Skeletal muscle cell (primary cell): ENCODE data around the gene ARHGAP29.

Experiments
- DNase-seq: peaks from one replicate; pipeline ENCODE4 v3.0.0-alpha.2; 2010; ENCODE audit warnings: low read depth
- H3K4me3 ChIP-seq: 2 replicates; pipeline ENCODE4 v1.5.1; 2011; ENCODE audit warnings: low read depth, mild to moderate bottlenecking, control low read depth, low read length, moderate library complexity

The ARHGAP29 gene

DNA sequence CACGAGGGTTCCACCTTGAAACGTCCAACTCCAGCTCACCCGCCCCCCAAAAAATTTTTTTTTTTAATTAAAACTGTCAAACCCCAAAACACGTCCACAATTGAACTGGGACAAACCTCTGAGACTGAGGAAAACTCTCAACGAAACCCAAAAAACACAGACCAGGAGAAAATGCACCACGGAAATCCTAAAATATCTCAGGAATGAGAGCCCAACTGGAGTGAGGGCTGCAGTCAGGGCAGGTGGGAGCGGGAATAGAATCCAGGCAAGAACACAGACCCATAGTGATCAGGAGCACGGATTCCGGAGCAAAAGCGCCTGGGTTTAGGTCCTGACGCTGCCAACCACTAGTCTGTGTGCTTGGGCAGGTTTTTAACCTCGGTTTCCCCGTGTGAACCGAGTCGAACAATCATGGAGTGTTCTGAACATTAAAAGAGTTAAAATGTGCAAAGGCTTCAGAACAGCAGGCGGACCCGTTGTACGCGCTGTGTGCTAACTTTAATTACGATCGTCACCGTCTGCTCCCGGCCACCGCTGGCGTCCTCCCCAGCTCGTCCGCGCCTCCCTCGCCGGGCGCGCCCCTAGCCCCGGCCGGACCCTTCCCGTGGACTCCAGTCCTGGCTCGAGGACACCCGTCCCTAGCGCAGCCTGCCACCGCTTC is 624 bp downstream of the ARHGAP29 start:
- no peak for DNase-seq
- peak overlapping the region; percentile 90 for H3K4me3 ChIP-seq

- H3K4me3 ChIP-seq = peak overlapping the region; percentile 90
- DNase-seq = no peak
Measured at GRCh38 chr1:94236013-94236491, 1.3 kb downstream of the ARHGAP29 start.

- peak overlapping the region; percentile 90 for H3K4me3 ChIP-seq
- no peak for DNase-seq
Measured at GRCh38 chr1:94235189-94236012, 2.0 kb downstream of the ARHGAP29 start.

- peak overlapping the region; percentile 90 for H3K4me3 ChIP-seq
- DNase-seq = no peak
Measured at GRCh38 chr1:94234615-94235014, 2.8 kb downstream of the ARHGAP29 start.

DNA sequence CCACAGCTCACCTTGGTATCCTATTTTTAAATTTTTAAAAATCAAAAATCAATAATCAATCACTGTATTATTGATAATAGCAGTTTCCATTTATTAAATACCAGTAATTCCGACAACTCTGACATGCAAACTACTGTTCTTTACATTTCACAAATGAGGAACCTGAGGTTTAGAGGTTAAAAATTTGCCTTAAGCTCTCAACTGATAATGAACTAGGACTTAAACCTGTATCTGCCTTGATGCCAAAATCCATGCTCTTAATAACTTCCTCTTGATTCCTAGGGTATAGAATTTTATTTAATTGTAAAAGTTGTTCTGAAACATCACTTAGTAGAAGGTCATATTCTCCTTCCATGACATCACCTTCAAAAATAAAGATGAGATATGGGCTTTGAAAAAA is 5.6 kb downstream of the ARHGAP29 start:
- H3K4me3 ChIP-seq = no peak overlapping the region
- DNase-seq = no peak

DNA sequence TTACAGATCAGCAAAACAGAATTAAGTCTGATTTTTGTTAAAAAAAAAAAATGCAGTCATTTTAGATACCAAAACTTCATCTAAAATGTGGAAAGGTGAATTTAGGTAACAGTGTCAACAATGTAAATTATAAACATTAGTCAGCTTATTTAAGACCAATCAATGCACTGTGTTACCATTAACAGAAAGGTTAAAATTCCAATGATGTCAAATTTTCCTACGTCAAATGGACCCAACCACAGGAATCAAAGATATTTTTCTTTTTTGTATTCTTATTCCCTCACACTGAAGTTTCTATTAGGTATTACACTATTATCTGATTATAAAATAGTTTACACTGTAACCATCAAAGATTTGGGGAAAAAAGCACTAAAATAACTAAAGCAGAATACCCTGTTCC is 6.5 kb downstream of the ARHGAP29 start:
- no peak for DNase-seq
- H3K4me3 ChIP-seq = no peak overlapping the region

DNA sequence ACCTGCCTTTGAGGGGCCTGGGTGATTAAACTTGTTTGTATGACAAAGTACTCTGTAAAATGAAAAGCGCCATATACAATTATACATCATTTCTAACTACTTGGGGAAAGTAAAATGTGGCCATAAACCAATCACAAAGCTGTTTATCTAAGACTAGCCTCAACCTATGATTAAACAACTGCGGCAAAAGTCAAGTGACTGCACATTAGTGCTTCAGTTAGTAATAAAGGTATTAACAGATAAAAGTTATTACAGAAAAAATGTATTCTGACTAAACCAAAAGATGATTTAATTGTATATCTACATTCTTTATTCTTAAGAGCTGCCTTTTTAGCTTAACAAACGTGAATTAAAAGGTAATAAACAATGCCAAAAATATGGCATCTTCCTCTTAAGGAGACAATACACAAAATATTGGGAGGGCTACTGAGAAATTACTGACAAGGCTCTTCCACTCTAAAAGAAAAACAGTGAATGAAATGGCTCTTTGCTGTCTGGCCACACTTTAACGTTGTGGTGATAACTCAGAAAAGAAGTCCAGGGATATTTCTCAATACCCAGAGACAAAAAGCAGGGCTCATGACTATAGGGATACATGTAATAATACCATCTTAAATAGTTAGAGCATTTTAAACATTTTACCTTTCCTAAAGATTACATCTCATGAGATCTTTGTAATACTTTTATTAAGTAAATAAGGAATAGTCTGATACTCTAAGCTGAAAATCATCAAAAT is 8.6 kb downstream of the ARHGAP29 start:
- no peak for DNase-seq
- no peak overlapping the region for H3K4me3 ChIP-seq

DNA sequence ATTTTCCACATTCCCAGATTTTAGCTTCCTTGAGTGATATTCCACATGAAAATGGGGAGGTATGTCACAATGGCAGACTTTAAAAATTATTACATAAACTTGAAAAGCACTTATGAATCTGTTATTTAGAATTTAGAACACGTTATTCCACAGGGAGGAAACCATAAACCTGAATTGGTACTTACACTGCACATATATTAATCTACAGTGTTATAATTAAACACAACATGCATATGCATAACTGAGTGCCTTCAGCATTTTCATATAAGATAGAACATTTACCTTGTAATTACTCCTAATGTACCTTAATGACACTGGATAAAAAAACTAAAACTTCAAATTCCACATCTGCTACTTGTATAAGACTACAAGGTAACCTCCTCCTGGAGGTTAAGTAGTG is 9.8 kb downstream of the ARHGAP29 start:
- no peak for DNase-seq
- no peak overlapping the region for H3K4me3 ChIP-seq

DNA sequence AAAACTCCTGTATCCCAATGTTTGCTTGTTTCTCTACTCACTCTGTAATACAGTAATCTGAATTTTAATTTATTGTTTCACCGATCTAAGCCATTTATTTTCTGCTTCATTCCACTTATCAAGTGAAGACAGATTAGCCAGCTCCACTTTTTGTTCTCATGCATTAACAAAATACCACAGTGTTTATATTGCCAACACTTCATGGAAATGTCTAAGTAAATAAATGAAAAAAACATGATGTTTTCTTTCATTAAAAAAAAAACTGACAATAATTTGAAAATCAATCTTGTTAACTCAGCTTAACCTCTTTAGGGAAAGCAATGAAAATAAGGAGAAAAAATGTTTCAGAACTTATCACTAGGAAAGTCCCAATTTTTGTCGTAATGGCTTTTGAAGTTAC is 11.5 kb downstream of the ARHGAP29 start:
- no peak overlapping the region for H3K4me3 ChIP-seq
- no peak for DNase-seq

GRCh38 chr1:94218332-94218731 is 19.1 kb downstream of the ARHGAP29 start:
- DNase-seq = no peak
- no peak overlapping the region for H3K4me3 ChIP-seq

GRCh38 chr1:94215955-94216354 is 21.4 kb downstream of the ARHGAP29 start:
- no peak overlapping the region for H3K4me3 ChIP-seq
- DNase-seq = no peak

DNA sequence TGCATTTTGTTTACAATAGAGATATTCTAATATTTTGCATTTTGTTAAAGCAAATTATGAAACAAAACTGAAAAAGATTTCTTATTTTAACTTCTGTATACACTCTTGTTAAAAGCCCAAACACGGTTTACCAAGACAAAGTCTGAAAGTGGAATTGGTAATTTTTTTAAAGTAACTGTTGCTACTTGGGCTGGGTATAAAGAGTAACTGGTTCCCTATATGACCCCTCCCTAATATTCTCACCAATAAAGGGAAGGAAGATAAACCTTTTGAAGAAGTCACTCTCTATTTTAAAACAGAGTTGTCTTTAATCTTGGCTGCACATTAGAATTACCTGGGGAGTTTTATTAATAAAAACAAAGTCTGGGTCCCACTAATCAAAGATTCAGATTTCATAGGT is 27.4 kb downstream of the ARHGAP29 start:
- no peak overlapping the region for H3K4me3 ChIP-seq
- no peak for DNase-seq

GRCh38 chr1:94209425-94209824 is 28.0 kb downstream of the ARHGAP29 start:
- H3K4me3 ChIP-seq = no peak overlapping the region
- DNase-seq = peak; percentile 14

GRCh38 chr1:94207695-94208094 is 29.7 kb downstream of the ARHGAP29 start:
- no peak overlapping the region for H3K4me3 ChIP-seq
- no peak for DNase-seq

DNA sequence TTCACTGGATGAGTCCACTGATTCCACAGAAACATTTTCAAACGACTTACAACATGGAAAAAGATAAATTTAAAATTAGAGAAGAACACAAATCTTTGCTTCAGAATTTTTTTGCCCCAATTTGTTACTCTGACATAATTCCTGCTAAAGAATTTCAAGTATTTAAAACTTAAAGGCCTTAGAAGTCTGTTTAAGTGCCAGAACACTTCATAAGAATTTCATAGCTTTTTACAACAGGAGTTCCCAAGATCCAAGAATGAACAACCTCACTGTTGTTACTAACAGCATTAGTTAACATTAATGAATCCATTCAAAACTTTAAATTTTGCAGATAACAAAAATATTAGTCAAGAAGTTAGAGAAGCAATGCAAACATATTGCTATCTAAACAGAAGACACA is 31.7 kb downstream of the ARHGAP29 start:
- no peak overlapping the region for H3K4me3 ChIP-seq
- DNase-seq = no peak

DNA sequence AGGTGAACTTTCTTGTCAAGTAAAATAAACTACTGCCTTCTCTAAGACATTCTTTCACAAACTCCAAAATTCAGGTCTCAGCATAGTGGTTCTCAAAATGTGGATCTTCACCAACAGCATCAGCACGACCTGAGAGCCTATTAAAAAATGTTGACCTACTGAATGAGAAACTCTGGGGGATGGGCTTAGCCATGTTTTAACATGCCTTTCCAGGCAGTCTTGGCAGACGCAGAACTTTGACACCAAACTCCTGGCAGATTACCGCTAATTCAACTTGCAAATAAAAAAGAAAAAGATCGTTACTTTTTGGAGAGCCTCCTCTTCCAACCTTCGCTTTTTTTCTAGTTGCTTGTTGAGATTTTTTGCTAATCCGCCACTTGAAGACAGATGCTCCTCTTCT is 35.1 kb downstream of the ARHGAP29 start:
- DNase-seq = no peak
- no peak overlapping the region for H3K4me3 ChIP-seq

GRCh38 chr1:94199398-94199797 is 38.0 kb downstream of the ARHGAP29 start:
- H3K4me3 ChIP-seq = no peak overlapping the region
- no peak for DNase-seq

DNA sequence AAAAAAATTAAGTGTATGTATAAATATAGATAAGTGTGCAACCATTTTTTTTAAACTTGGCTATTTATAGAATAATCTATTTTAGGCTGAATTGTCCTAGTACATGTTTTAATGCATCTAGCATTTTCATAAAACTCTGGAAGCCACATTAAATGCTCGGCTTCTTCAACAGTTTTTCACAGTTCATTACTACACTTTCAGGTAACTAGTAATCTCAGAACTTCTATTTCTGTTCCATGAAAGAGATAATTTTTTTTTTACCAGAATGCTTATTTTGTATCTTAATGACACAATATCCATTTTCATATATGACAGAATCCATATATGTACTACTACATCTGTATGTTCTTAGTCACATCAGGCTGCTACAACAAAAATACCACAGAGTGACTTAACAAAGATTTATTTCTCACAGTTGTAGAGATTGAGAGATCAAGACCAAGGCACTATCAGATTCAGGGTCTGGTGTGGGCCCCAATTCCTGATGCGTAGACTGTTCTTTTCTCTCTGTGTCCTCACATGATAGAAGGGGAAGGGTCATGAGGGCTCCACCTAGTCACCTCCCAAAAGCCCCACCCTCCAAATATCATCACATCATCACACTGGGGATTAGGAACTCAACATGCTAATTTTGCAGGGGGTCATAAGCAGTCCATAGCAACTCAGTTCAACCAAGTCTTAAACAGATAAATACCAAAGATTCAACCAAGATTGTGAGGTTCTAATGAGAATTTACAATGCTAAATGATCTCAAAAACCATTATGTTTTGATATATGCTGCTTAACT is 43.1 kb downstream of the ARHGAP29 start:
- H3K4me3 ChIP-seq = no peak overlapping the region
- DNase-seq = no peak

DNA sequence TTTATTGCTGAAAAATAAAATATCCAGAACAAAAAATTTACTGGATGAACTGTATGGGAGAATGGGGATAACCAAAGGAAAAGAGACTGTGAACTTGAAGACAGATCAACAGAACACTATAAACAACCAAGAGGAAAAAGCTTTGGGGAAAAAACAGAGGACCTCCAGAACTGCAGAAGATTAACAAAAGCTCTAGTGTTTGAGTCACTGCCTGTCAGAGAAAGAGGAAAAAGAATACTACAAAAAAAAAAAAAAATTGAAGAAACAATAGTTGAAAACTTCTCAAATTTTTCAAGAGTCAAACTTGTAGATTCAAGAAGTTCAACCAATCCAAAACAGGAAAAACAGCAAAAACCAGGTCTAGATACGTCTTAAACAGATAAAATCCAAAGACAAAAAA is 44.3 kb downstream of the ARHGAP29 start:
- no peak for DNase-seq
- no peak overlapping the region for H3K4me3 ChIP-seq

GRCh38 chr1:94191216-94191615 is 46.2 kb downstream of the ARHGAP29 start:
- no peak overlapping the region for H3K4me3 ChIP-seq
- no peak for DNase-seq
